ENCODE results near the gene SLC25A53. TPM values are rescaled to one million over a fixed set of nuclear protein-coding genes. Genes with fewer than 3 reads are reported as not detected.

SLC25A53 gene
- total RNA-seq, 1 donor from 2014 or later = 5.2 TPM

- no peak for TF ChIP-seq CTCF (conservative IDR thresholded peaks at IDR 0.05; ENCODE audit: low read depth, low read length)
- DNase-seq (ENCODE audit: low read depth) = no peak
- no peak overlapping the region for H3K4me3 ChIP-seq (ENCODE audit: low read depth, low read length)
These were observed 31.1 kb upstream of the SLC25A53 start for GRCh38 chrX:104187931-104188330.

GRCh38 chrX:104183685-104184084 is 26.9 kb upstream of the SLC25A53 start:
- no peak for DNase-seq (ENCODE audit: low read depth)
- TF ChIP-seq CTCF (conservative IDR thresholded peaks at IDR 0.05; ENCODE audit: low read depth, low read length) = no peak
- no peak overlapping the region for H3K4me3 ChIP-seq (ENCODE audit: low read depth, low read length)

GRCh38 chrX:104173841-104174240 is 17.0 kb upstream of the SLC25A53 start:
- TF ChIP-seq CTCF (conservative IDR thresholded peaks at IDR 0.05; ENCODE audit: low read depth, low read length) = no peak
- DNase-seq (ENCODE audit: low read depth) = no peak
- no peak overlapping the region for H3K4me3 ChIP-seq (ENCODE audit: low read depth, low read length)

GRCh38 chrX:104172788-104173187 is 16.0 kb upstream of the SLC25A53 start:
- DNase-seq (ENCODE audit: low read depth) = no peak
- no peak for TF ChIP-seq CTCF (conservative IDR thresholded peaks at IDR 0.05; ENCODE audit: low read depth, low read length)
- H3K4me3 ChIP-seq (ENCODE audit: low read depth, low read length) = no peak overlapping the region

GRCh38 chrX:104172121-104172520 is 15.3 kb upstream of the SLC25A53 start:
- no peak overlapping the region for H3K4me3 ChIP-seq (ENCODE audit: low read depth, low read length)
- TF ChIP-seq CTCF (conservative IDR thresholded peaks at IDR 0.05; ENCODE audit: low read depth, low read length) = no peak
- peak; percentile 59 for DNase-seq (ENCODE audit: low read depth)

- no peak for TF ChIP-seq CTCF (conservative IDR thresholded peaks at IDR 0.05; ENCODE audit: low read depth, low read length)
- peak; percentile 38 for DNase-seq (ENCODE audit: low read depth)
- peak overlapping the region; percentile 79 for H3K4me3 ChIP-seq (ENCODE audit: low read depth, low read length)
These were observed 11.3 kb upstream of the SLC25A53 start for GRCh38 chrX:104168127-104168526.

- H3K4me3 ChIP-seq (ENCODE audit: low read depth, low read length) = peak overlapping the region; percentile 79
- TF ChIP-seq CTCF (conservative IDR thresholded peaks at IDR 0.05; ENCODE audit: low read depth, low read length) = no peak
- no peak for DNase-seq (ENCODE audit: low read depth)
These were observed 10.1 kb upstream of the SLC25A53 start for GRCh38 chrX:104166735-104167436.
